Hematopoietic multipotent progenitor cell treated with erythropoietin and hydrocortisone succinate and interleukin-3 and kit ligand, for 4 days (in vitro differentiated cells): ENCODE results near the gene SPACA4.

Experiments used
- DNase-seq: peaks from one replicate; pipeline ENCODE4 v3.0.0-alpha.2; 2015

SPACA4 gene

GRCh38 chr19:48635966-48636858, 29.7 kb downstream of the SPACA4 start:
- peak; percentile 54 for DNase-seq

DNA sequence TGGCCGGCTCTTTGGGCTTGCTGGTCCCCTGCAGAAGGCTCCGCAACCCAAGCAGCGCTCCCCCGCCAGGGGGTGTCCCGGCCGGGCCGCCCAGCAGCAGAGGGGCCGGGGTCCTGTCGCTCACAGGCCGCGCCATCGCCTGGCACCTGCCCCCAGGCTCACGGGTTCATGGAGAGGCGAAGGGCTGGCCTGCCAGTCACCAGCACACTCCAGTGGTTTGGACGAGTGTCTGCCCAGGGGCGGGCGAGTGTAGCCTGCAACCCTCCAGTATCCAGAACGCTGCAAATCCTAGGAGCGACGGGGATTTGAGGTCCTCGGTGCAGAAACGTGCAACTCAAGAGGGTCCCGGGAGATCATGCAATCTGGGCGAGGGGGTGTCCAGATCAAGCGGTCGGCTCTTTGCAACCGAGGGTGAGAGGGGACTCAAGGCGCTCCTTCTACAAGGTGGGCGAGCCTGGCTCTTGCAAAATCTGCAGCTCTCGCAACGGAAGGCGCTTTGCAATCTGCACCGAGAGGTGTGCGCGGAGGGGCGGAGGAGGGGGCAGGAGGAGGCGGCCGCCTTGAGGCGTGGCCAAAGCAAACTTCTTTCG, 30.4 kb downstream of the SPACA4 start, which contains the start of gene DBP:
DBP (minus strand) TSS at position 521 of the 590 bp plus-strand sequence; CDS start at position 136, 385 bp downstream.
- DNase-seq = no peak

DNA sequence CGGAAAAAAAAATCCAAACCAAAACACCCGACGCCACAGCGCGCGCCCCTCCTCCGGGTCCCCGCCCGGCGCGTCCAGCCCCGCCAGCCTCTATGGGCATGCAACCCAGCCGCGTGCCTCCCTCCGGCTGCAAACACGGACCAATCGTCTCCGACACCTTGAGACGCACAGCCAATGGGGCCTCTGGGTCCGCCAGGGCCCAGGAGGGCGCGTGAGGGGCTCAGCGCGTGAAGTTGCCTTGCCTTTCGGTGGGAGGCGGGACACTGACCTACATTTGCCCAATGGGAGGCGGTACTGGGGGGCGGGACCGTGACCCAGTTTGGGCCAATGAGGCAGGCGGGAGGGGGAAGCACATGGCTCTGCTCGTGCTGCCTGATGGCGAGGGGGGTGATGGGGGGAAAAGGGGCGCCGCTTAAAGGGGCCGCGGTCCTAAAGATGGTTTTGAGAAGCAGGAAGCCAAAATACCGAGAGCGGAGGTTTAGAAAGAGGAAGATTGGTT, 31.0 kb downstream of the SPACA4 start:
- DNase-seq = peak; percentile 100

GRCh38 chr19:48637948-48638830, 31.6 kb downstream of the SPACA4 start:
- DNase-seq = peak; percentile 96

GRCh38 chr19:48638831-48639381, 32.4 kb downstream of the SPACA4 start:
- DNase-seq = no peak

DNA sequence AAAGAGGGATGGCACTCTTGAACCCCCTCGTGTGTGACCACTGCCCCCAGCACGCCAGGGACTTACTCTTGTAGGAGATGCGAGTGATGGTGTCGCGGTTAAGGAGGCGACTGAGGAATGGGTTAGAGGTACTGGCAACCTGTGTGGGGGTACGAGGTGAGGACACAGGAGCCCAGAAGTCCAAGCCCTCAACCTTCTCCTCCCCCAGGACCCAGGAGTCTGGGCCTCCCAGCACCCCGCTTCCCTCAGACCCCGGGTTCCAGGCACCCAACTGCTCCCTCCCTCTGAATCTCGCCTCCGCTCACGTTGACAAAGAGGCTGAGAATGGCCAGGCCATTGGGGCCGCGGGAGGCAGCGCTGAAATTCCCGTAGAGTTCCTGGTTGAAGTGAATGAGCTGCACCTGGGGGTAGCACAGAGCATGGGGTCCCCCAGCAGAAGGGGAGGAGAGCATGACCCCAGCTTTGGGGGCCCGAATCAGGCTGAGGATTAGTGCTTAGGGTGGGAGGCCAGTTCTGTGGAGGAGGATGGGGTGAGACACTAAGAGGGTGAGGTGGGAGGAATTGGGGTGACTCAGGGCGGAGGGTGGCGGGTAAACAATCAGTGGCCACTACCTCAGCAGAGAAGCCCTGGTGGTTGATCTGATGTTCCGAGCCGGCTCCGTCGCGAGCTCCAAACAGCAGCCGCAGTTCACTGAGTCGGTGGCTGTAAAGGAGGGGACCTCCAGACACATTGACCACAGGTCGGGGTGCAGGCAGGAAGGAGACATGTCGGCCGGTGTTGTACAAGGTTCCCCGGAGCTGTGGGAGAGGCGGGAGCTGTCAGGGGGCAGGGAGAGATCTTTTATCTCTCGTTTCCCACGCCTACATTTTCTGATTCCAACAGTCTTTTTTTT, 33.2 kb downstream of the SPACA4 start:
- DNase-seq = no peak

GRCh38 chr19:48641850-48642249, 35.3 kb downstream of the SPACA4 start:
- DNase-seq = no peak

DNA sequence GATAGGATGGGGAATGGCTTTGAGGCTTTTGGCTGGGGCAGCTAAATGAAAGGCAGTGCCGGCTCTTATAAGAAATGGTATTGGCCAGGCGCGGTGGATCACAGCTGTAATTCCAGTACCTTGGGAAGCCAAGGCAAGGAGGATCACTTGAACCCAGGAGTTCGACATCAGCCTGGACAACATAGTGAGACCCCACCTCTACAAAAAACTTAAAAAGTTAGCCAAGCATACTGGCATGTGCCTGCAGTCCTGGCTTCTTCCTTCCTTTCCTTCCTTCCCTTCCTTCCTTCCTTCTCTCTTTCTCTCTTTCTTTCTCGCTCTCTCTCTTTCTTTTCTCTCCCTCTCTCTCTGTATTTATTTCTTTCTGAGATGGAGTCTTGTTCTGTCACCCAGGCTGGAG, 36.3 kb downstream of the SPACA4 start:
- no peak for DNase-seq

DNA sequence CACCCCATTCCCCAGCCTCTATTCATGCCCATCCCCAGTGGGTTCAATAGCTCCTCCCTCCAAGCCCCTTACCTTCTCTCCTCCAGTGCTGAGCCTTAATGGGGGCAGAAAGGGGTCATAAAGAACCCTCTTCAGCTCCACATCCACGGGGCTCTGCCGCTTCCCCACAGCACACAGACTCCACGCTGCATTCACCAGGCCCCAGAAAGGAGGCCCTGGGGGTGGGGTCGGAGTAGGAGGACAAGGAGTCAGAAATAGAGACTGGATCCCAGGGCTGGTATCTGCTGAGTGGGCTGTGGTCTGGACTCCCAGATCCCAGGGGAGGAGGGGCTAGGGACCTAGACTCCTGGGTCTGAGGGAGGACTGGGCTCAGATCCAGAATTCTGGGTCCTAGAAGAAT, 37.8 kb downstream of the SPACA4 start:
- no peak for DNase-seq

DNA sequence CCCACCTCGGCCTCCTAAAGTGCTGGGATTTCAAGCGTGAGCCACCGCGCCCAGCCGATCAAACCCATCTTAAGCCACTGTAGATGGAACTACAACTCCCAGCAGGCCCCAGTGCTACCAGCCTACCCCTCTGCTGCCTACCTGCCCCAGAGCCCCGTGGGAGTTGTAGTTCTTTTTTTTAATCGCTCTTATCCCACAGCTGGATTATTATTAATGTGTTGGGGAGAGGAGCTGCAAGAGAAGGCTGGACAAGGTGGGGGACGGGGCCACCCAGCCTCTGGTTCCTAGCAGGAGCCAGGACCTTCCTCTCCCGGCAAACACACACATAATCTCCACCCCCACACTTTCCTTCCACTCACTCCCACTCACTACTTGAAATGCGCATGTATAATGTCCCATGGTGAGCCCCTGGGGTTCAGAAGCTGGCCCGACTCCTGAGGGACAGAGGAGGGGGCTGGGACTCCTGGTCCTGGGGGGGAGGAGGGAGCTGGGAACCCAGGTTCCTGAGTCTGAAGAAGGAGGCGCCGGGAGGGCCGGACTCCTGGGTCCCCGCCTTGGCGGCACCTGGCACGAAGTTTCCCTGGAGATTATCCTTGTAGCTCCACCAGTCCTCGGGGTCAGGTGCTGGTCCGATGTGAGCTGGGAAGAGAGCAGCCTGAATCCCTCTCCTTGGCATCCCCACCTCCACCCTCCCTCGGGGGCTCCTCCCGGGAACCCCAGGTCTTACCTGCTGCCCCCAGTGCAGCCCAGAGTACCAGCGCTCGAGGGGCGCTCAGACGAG, 38.5 kb downstream of the SPACA4 start:
- peak; percentile 94 for DNase-seq

GRCh38 chr19:48645620-48646000, 39.1 kb downstream of the SPACA4 start:
- no peak for DNase-seq

DNA sequence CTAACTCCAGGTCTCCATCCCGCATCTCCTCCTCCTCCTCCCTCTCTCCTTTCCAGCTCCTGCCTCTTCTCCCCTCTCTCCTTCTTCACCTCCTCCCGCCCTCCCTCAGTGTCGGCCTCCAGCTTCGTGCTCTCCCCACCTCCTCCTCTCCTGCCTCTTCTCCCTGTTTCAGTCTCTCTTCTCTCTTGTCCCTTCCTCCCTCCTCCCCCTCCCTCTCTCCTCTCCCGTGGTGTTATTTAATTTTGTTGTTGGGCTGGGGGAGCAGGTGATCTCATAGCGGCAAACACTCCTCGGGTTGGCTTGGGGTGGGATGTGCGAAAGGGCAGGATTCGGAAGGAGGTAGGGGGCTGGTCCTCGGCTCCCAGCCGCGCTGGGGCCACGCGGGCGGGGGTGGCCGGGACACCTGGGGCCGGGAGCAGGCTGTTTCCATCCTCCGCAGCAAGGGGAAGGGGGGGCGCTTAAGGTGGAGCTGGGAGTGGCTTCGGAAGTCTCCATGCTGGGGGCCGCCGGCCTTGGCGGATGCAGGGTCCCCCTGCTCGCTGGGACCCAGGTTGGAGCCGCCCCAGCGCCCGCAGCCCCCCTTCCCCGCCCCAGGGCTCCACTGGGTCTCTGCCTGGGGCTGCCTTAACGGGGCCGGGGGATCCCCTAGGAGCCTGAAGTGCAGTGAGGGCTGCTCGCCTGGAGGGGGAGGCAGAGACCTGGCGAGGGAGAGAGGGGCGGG, 39.6 kb downstream of the SPACA4 start, which contains the start of gene CA11:
CA11 (minus strand) TSS at position 187 of the 721 bp plus-strand sequence. CDS start 555 bp downstream, outside the sequence.
- DNase-seq = peak; percentile 95

- DNase-seq = no peak
Measured at GRCh38 chr19:48646722-48647216, 40.2 kb downstream of the SPACA4 start.

GRCh38 chr19:48648134-48648533, 41.6 kb downstream of the SPACA4 start:
- no peak for DNase-seq

- DNase-seq = no peak
Measured at GRCh38 chr19:48650974-48651682, 44.6 kb downstream of the SPACA4 start.

GRCh38 chr19:48651683-48652048, 45.1 kb downstream of the SPACA4 start:
- DNase-seq = no peak

GRCh38 chr19:48654299-48655059, 47.9 kb downstream of the SPACA4 start:
- DNase-seq = peak; percentile 51

DNA sequence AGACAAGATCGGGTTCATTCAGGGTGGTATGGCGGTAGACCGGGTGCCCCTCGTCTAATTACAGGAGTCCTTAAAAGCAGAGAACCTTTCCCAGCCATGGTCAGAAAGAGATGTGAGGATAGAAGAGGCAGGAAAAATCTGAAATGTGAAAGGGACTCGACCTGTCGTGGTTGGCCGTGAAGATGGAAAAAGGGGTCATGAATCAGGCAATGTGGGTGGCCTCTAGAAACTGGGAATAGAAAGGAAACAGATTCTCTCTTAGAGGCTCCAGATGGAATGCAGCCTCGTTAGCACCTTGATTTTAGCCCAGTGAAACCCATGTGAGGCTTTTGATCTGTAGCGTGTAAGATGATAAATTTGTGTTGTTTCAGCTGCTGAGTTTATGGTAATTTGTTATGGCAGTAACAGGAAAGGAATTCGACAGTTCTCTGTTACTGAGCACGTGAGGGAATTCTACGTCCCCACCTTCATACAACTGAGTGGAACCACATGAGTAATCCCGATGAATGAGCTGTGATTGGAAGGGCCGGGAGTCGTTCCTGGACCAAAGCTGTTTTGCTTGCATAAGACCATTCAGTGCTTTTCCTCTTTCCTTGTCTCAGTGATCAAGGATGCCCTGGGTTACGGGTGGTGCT, 50.4 kb downstream of the SPACA4 start:
- no peak for DNase-seq
